GM04504 (cell line): ENCODE measurements around the gene STXBP5L.
A peak's percentile ranks its signal among the peaks of the same experiment; 100 is the strongest.
"Not testable (repeated sequence)": the region's sequence is repeated elsewhere in the genome, so short reads cannot be mapped to it uniquely, and the experiment has no call there.

Source experiments
- DNase-seq: peaks from one replicate; pipeline ENCODE4 v3.0.0-alpha.2; 2012; ENCODE audit warnings: low read depth

Gene STXBP5L

GRCh38 chr3:120908030-120908794 is at the start of gene STXBP5L:
TSS of gene STXBP5L (plus strand) at chr3:120908205. CDS start at chr3:120909579, 1,374 bp downstream.
- peak; percentile 19 for DNase-seq

GRCh38 chr3:120858521-120858920 is 49.5 kb upstream of the STXBP5L start:
- no peak for DNase-seq

GRCh38 chr3:120864541-120864940 is 43.5 kb upstream of the STXBP5L start:
- no peak for DNase-seq

GRCh38 chr3:120875507-120875906 is 32.5 kb upstream of the STXBP5L start:
- no peak for DNase-seq

GRCh38 chr3:120875989-120876388 is 32.0 kb upstream of the STXBP5L start:
- DNase-seq = no peak

- DNase-seq = no peak
These were observed 28.6 kb upstream of the STXBP5L start for GRCh38 chr3:120879411-120879810.

GRCh38 chr3:120892921-120893320 is 15.1 kb upstream of the STXBP5L start:
- no peak for DNase-seq

DNA sequence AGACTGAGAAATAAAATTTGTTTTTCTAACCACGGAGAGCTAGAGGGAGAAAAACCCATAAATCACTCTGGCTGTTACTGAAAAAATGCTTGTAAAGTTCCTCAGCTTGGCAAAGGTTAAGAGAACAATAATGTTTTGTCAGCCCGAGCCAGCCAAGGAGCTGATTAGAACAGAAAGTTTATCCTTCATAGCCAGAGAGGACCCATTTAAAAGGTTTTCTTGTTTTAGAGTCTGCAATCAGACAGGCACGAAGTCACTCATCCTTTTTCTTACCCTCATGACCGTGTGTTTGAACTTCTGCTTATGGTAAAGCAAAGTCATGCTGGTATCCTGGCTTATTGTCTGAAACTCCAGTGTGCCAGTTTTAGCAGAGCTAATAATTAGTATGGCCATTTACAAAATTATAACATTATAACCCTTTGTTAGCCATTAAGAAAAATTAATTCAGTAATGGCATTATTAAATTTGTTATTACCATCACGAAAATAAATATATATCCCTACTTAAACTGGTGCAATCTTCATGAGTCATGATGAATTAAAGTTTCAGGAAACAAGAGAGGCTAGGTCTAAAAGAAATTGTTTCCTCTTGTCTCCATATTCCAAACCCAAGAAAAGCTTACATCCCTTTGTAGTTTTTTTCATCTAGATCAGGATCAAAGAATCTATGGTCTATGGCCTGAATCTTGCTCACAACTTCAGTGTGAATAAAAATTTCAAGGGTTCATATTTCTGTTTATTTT is 13.5 kb upstream of the STXBP5L start:
- DNase-seq = peak; percentile 28

GRCh38 chr3:120901716-120902115 is 6.3 kb upstream of the STXBP5L start:
- DNase-seq = not testable (repeated sequence)

DNA sequence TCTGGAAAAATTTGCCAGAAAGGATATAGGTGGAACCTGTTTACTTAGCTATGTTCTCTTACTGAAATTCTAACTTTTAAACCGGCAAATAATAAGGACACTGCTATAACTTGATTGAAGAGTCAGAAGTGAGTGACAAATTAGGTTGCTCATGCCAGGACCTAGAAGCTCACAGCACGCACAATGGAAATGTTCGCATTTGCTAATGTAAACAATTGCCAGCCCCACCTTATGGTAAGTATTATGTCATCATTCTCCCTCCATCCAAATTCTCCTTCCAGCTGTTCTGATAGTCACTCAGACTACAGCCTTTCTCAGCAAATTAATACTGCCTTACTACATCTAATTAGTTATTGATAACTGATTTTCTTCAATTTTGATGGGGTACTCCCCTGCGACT is 4.8 kb upstream of the STXBP5L start:
- DNase-seq = no peak

- DNase-seq = no peak
These were observed 361 bp upstream of the STXBP5L start for GRCh38 chr3:120907659-120908029.

DNA sequence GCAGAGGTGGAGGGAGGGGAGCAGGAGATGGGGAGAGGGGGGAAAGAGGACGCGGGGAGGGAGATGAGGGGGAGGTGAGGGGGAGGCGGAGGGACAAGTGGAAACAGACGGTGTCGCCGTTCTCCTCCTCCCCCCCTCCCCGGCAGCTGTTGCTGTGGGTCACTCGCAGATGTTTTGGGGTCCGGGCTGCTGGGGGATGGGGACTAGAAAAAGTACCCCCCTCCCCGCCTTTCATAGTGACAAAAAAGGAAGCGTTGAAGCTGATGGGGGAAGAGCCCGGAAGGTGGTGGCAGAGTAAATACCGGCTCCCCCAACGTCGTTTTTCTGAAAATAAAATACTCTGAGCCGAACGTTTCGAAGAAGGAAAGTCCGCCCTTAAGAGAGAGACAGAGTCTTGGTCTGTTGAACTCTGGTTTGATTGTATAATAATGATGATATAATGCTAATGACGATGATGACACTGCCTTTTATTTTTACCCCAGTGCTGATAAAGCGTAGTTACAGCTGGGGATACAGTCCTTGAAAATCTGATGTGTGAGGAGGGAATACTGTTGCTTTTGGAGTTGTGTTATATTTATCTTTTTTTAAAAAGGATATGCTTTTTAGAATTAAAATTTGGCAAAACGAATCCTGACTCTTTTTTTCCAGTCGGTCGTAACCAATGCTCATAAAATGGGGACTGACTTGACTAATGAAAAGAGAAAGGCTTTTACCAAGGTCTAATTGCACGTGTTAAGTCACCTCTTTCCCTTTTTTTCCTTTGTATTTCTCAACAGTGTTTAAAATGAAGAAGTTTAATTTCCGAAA is 993 bp downstream of the STXBP5L start:
- no peak for DNase-seq

- no peak for DNase-seq
These were observed 1.5 kb downstream of the STXBP5L start for GRCh38 chr3:120909602-120909878.

DNA sequence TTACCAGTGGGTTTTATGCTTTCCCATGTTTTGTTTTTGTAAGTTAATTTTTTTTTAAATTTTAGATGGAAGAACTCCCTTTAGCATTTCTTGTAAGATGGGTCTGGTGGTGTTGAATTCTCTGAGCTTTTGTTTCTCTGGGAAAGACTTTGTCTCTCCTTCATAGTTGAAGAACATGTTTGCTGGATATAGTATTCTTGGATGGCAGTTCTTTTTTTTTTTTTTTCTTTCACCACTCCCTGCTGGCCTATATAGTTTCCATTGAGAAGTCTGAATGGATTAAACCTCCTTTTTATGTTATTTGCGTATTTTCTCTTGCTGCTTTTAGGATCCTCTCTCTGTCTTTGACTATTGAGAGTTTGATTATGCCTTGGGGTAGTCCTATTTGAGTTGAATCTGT is 18.1 kb downstream of the STXBP5L start:
- no peak for DNase-seq

- no peak for DNase-seq
These were observed 21.0 kb downstream of the STXBP5L start for GRCh38 chr3:120928991-120929390.

GRCh38 chr3:120931593-120931992 is 23.6 kb downstream of the STXBP5L start:
- DNase-seq = no peak

DNA sequence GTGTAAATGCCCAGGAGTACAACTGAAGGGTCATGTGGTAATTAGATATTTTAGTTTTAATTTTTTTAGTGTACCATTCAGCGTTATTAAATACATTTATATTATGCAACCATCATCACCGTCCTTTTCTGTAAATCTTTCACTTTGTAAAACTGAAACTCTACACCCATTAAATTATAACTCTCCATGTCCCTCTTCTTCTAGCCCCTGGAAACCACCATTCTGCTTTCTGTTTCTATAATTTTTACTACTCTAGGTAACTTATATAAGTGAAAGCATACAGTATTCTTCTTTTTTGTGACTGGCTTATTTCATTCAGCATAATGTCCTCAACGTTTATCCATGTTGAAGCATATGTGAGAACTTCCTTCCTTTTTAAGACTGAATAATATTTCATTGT is 48.1 kb downstream of the STXBP5L start:
- no peak for DNase-seq

DNA sequence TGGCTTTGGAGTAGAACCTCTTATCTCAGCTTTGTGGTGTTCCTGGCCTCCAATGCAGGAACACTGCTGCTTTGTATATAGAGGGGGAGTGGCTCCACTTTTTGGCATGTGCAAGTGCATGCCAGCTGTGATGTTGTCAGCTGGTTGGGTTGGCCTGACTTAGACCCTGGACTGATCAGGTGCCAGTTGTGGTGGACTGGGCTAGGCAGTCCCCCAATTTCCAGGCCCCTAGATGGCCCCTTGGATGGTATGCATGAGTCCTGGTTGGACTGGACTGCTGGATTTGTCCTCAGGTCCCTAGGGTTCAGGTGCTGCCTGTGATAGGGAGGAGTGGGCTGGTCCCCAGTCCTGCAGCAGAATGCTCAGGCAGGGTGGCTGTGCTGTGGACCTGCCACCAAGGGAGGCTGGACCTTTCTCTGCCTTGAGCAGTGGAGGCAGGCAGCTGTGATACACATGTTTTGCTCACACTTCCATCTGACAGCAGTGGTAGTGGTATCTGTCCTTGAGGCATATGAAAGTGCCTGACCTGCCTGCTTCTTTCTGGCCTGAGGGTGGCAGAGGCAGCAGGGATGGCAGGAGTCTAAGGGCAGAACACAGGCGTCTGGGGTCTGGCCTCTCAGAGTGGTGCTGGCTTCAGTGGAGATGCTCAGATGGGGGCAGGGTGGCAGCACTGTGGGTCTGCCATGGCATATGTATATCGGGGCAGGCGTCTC is 74.8 kb downstream of the STXBP5L start:
- no peak for DNase-seq

DNA sequence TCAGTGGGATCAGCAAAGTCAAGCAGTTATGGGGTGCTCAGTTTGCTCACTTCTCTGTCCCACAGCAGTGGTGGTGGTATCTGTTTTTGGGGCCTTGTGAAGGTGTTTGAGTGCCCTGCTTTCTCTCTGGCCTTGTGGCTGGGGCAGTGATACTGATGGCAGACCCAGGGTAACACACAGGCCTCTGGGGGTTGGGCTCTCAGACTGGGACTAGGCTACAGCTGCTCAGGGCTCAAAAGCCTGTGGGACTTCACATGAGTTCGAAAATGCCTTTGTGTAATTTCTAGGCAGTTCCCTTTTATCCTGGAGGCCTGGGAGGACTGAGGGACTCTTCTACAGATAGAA is 75.3 kb downstream of the STXBP5L start:
- no peak for DNase-seq

- DNase-seq = no peak
These were observed 75.8 kb downstream of the STXBP5L start for GRCh38 chr3:120983841-120984240.

DNA sequence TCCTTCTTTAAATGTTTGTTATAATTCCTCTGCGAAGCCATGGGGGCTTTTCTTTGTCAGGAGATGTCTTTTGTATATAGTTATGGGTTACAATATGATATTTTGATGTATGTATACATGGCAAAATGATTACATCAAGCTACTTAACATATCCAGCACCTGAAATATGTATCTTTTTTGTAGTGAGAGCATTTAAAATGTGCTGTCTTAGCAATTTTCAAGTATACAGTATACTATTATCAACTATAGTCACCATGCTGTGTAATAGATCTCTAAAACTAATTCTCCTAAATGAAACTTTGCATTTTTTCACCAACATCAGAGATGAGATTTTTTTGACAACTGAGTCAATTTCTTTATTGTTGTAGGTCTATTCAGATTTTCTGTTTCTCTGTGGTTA is 77.2 kb downstream of the STXBP5L start:
- DNase-seq = no peak

DNA sequence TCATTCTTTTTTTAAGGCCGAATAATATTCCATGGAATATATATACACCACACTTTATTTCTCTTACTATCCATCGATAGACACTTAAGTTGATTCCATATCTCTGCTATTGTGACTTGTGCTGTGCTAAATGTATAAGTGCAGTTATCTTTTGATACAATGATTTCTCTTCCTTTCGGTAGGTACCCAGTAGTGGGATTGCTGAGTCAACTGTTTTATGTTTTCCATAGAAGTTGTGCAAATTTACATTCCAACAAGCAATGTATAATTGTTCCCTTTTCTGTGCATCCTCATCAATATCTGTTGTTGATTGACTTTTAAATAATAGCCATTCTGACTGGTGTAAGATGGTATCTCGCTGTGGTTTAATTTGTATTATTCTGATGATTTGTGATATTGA is 81.0 kb downstream of the STXBP5L start:
- no peak for DNase-seq
